Measurements from ENCODE around the gene PCED1A.
A peak's percentile ranks its signal among the peaks of the same experiment; 100 is the strongest.

The PCED1A gene

GRCh38 chr20:2840138-2840966 is at the start of gene PCED1A, which contains the start of gene VPS16:
Gene PCED1A, minus strand, starts transcription at chr20:2840655. Its CDS starts 743 bp downstream, at chr20:2839912.
Gene VPS16, plus strand, starts transcription at chr20:2840745. Its CDS starts 30 bp downstream, at chr20:2840775.
- peak; percentile 76 to 79 for DNase-seq (ENCODE audit: low read depth in 2 of 2)

GRCh38 chr20:2889797-2890196 is 49.3 kb upstream of the PCED1A start:
- DNase-seq (ENCODE audit: low read depth in 2 of 2) = no peak

- DNase-seq (ENCODE audit: low read depth in 2 of 2) = no peak
Observed at GRCh38 chr20:2889209-2889608, 48.8 kb upstream of the PCED1A start.

GRCh38 chr20:2888224-2888955 is 47.9 kb upstream of the PCED1A start:
- no peak for DNase-seq (ENCODE audit: low read depth in 2 of 2)

GRCh38 chr20:2887715-2888114 is 47.3 kb upstream of the PCED1A start:
- no peak for DNase-seq (ENCODE audit: low read depth in 2 of 2)

GRCh38 chr20:2883726-2884637 is 43.5 kb upstream of the PCED1A start:
- DNase-seq (ENCODE audit: low read depth in 2 of 2) = no peak

- DNase-seq (ENCODE audit: low read depth in 2 of 2) = no peak
Observed at GRCh38 chr20:2880650-2881049, 40.2 kb upstream of the PCED1A start.

GRCh38 chr20:2879146-2879545 is 38.7 kb upstream of the PCED1A start:
- DNase-seq (ENCODE audit: low read depth in 2 of 2) = no peak

GRCh38 chr20:2878515-2878914 is 38.1 kb upstream of the PCED1A start:
- DNase-seq (ENCODE audit: low read depth in 2 of 2) = no peak

- DNase-seq (ENCODE audit: low read depth in 2 of 2) = no peak
Observed at GRCh38 chr20:2875690-2876203, 35.3 kb upstream of the PCED1A start.

GRCh38 chr20:2874456-2874855 is 34.0 kb upstream of the PCED1A start:
- DNase-seq (ENCODE audit: low read depth in 2 of 2) = no peak

- peak; percentile 23 to 26 for DNase-seq (ENCODE audit: low read depth in 2 of 2)
Observed at GRCh38 chr20:2873747-2874041, 33.2 kb upstream of the PCED1A start.

- peak; percentile 83 to 86 for DNase-seq (ENCODE audit: low read depth in 2 of 2)
Observed at GRCh38 chr20:2873010-2873746, 32.7 kb upstream of the PCED1A start, which contains the start of gene PTPRA. Gene PTPRA, plus strand, starts transcription at chr20:2873481. Its CDS starts 90,797 bp downstream, at chr20:2964278.

GRCh38 chr20:2872459-2873009 is 32.1 kb upstream of the PCED1A start:
- peak; percentile 42 to 52 for DNase-seq (ENCODE audit: low read depth in 2 of 2)

- DNase-seq (ENCODE audit: low read depth in 2 of 2) = no peak
Observed at GRCh38 chr20:2871661-2872458, 31.4 kb upstream of the PCED1A start.

GRCh38 chr20:2871111-2871465 is 30.6 kb upstream of the PCED1A start:
- no peak for DNase-seq (ENCODE audit: low read depth in 2 of 2)

GRCh38 chr20:2869381-2869780 is 28.9 kb upstream of the PCED1A start:
- DNase-seq (ENCODE audit: low read depth in 2 of 2) = no peak

- DNase-seq (ENCODE audit: low read depth in 2 of 2) = no peak
Observed at GRCh38 chr20:2867081-2867864, 26.8 kb upstream of the PCED1A start.

- no peak for DNase-seq (ENCODE audit: low read depth in 2 of 2)
Observed at GRCh38 chr20:2866236-2866635, 25.8 kb upstream of the PCED1A start.
